Measurements from ENCODE around the gene RBM19.
"Not testable (repeated sequence)": the region's sequence is repeated elsewhere in the genome, so short reads cannot be mapped to it uniquely, and the experiment has no call there.

RBM19 gene

DNA sequence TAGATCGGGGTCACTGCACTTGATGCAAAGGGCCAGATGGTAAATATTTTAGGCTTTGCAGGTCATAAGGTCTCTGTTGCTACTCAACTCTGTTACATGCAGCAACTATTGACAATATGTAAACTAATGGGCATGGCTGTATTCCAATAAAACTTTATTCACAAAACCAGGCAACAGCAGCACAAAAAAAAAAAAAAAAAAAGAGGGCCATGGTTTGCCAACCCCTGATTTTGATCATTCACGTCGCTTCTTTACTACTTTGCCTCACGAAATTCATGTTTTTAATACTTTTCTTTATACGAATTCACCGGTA is 152.9 kb downstream of the RBM19 start:
- Histone ChIP-seq H3K27me3 (ENCODE audit: insufficient read depth, low read length) (no peaks in the 10 kb centered on the region), H3K36me3 (ENCODE audit: insufficient read depth, low read depth, low read length) (no peaks in the 10 kb centered on the region), H3K27ac (ENCODE audit: low read length) (no peak overlapping the region), H3K9ac (ENCODE audit: low read depth, low read length) (no peak overlapping the region), H3K9me3 (ENCODE audit: insufficient read depth, low read depth, low read length) (no peaks in the 10 kb centered on the region), H3K4me3 (ENCODE audit: low read length) (no peak overlapping the region), H3K4me1 (ENCODE audit: insufficient read depth, low read length) (no peaks in the 10 kb centered on the region)

DNA sequence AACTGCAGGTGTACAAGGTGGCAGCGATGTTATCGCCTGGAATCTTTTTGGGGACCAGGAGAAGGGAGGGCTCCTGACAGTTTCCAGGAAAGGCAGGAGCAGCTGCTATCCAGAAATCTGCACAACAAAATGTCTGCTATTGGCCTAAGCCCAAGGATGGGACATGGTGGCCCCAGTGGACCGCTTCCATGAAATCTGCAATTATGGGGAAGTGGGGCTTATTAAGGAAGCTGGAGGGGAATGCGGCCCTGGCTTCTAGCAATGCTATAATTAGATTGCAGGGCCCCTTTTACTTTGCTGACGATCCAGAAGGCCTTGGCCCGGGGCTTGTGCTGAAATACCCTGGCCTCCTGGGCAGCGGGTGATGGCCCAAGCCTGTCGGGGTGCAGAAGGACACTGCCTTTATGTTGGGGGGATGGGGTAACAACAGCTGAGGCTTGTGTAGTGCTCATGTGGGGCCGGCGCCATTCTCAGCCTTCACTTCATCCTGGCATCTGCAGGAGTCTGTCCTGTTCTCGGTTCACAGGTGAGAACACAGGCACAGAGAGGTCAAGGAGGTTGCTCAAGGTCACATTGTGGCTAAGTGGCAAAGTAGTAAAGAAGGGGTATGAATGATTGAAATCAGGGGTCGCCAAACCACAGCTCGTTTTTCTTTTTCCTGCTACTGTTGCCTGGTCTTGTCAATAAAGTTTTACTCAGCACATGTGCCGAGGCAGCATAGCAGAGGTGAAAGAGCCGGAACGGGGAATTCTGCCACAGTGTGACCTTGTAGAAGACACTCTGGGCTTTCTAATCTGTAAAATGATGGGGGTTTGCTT is 153.5 kb downstream of the RBM19 start:
- Histone ChIP-seq H3K27ac (ENCODE audit: low read length) (no peak overlapping the region), H3K9ac (ENCODE audit: low read depth, low read length) (no peak overlapping the region), H3K4me3 (ENCODE audit: low read length) (no peak overlapping the region), H3K36me3 (ENCODE audit: insufficient read depth, low read depth, low read length) (no peaks in the 10 kb centered on the region), H3K27me3 (ENCODE audit: insufficient read depth, low read length) (no peaks in the 10 kb centered on the region), H3K9me3 (ENCODE audit: insufficient read depth, low read depth, low read length) (no peaks in the 10 kb centered on the region), H3K4me1 (ENCODE audit: insufficient read depth, low read length) (no peaks in the 10 kb centered on the region)

DNA sequence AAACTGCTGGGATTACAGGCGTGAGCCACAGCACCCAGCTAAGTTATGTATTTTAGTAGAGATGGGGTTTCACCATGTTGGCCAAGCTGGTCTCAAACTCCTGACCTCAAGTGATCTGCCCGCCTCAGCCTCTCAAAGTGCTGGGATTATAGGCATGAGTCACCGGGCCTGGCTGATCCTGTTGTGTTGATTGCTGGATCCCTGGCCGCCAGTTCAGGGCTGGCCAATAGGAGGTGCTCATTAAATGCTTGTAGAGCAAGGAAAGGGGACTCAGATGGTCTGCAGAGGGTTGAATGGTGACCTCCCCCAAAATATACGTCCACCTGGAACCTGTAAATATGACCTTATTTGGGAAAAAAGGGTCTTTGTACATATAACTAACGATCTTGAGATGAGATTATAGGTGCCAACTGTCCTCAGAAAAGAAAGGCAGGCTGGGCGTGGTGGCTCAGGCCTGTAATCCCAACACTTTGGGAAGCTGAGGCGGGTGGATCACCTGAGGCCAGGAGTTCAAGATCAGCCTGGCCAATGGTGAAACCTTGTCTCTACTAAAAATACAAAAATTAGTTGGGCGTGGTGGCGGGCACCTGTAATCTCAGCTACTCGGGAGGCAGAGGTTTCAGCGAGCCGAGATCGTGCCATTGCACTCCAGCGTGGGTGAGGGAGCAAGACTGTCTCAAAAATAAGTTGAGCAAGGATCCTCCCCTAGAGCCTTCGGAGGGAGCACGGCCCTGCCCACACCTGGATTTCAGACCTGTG is 156.5 kb downstream of the RBM19 start:
- H3K36me3 ChIP-seq (ENCODE audit: insufficient read depth, low read depth, low read length); H3K9me3 ChIP-seq (ENCODE audit: insufficient read depth, low read depth, low read length); H3K9ac ChIP-seq (ENCODE audit: low read depth, low read length); H3K27me3 ChIP-seq (ENCODE audit: insufficient read depth, low read length); H3K27ac ChIP-seq (ENCODE audit: low read length); H3K4me1 ChIP-seq (ENCODE audit: insufficient read depth, low read length); H3K4me3 ChIP-seq (ENCODE audit: low read length): not testable (repeated sequence)

DNA sequence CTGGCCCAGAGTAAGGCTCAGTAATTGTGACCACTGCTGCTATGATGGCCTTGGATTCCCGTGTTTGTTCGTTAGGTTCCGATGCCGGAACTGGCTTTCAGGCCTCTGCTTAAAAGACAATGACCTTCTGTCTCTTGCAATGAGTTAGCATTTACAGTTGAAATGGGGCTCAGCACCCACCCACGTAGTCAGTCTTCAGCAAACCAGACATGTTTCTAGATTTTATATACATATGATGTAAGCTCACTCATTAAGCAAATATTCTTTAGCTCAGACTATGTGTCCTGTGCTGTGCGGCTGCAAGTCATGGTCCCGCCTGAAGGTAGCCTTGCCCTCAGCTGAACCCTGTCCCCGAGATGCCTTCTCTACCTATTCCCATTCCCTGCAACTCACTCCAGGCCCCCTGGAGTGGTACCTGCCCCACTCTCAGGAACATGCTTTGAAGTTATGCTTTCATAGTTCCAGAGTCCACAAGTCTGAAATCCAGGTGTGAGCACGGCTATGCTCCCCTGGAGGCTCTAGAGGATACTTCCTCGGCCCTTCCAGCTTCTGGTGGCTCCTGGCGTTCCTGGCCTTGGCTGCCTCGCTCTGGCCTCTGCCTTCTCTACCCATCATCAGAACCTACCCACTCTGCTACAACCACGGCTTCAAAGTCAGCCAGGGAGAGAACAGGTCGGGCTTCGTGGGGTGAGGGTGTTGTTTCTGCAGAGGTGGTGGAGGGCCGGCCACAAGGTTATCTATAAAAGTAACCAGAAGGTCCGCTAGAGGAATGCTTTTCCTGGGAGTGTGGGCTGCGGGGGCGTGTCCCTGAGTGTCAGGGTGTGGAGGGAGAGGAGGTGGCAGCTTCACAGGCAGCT is 157.8 kb downstream of the RBM19 start:
- H3K9ac ChIP-seq (ENCODE audit: low read depth, low read length): no peak overlapping the region
- H3K4me3 ChIP-seq (ENCODE audit: low read length): no peak overlapping the region
- no peak overlapping the region for H3K27ac ChIP-seq (ENCODE audit: low read length)
- H3K27me3 ChIP-seq (ENCODE audit: insufficient read depth, low read length): no peaks in the 10 kb centered on the region
- no peaks in the 10 kb centered on the region for H3K36me3 ChIP-seq (ENCODE audit: insufficient read depth, low read depth, low read length)
- H3K4me1 ChIP-seq (ENCODE audit: insufficient read depth, low read length): no peaks in the 10 kb centered on the region
- no peaks in the 10 kb centered on the region for H3K9me3 ChIP-seq (ENCODE audit: insufficient read depth, low read depth, low read length)

DNA sequence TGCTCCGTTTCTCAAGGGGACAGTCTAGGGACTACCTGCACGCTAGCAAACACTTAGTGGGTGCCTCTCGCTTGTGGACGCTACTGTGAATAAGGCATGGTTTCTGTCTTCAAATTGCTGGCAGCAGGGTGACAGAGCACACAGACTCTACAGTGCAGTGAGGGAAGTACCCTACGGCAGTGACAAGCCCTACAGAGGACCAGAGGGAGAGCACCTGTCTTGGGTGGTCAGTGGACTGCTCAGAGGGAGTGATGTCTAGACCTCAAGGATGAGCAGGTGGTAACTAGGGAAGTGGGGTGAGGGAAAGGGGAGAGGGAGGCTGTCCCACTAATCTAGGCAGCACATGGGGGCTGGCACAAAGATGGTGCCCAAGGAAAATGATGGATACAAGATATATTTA is 160.5 kb downstream of the RBM19 start:
- no peak overlapping the region for H3K27ac ChIP-seq (ENCODE audit: low read length)
- no peaks in the 10 kb centered on the region for H3K4me1 ChIP-seq (ENCODE audit: insufficient read depth, low read length)
- no peaks in the 10 kb centered on the region for H3K9me3 ChIP-seq (ENCODE audit: insufficient read depth, low read depth, low read length)
- H3K27me3 ChIP-seq (ENCODE audit: insufficient read depth, low read length): no peaks in the 10 kb centered on the region
- H3K9ac ChIP-seq (ENCODE audit: low read depth, low read length): no peak overlapping the region
- H3K4me3 ChIP-seq (ENCODE audit: low read length): no peak overlapping the region
- no peaks in the 10 kb centered on the region for H3K36me3 ChIP-seq (ENCODE audit: insufficient read depth, low read depth, low read length)

DNA sequence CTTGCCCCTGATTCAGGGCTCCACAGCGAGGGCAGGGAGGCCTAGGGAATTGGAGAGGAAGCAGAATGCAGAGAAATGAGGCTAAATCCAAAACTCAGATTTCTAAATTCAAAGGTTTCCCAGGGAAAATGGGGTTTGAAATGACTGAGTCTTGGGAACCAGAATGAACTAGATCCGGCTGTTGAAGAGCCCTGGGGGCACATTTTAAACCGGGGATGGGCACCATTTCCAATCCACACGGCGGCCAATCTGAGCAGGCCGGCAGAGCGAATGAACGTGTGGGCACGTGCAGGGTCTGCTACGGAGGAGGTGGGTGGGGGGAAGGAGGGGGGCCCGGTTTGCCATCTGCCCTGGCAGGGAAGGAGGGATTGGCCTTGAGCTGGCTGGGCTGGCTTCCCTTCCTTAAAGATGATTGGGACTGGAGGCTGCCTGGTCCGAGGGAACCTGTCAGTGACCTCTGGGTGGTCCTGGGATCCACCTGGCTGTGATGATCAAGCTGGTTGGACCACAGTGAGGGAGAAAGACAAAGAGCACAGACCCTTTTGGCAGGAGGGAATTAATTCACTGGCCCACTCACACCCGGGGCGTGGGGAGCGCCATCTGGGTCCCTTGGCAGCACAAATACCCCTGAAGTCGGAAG is 161.0 kb downstream of the RBM19 start:
- H3K4me1 ChIP-seq (ENCODE audit: insufficient read depth, low read length): no peaks in the 10 kb centered on the region
- H3K36me3 ChIP-seq (ENCODE audit: insufficient read depth, low read depth, low read length): no peaks in the 10 kb centered on the region
- H3K27me3 ChIP-seq (ENCODE audit: insufficient read depth, low read length): no peaks in the 10 kb centered on the region
- no peak overlapping the region for H3K27ac ChIP-seq (ENCODE audit: low read length)
- H3K9ac ChIP-seq (ENCODE audit: low read depth, low read length): no peak overlapping the region
- H3K9me3 ChIP-seq (ENCODE audit: insufficient read depth, low read depth, low read length): no peaks in the 10 kb centered on the region
- no peak overlapping the region for H3K4me3 ChIP-seq (ENCODE audit: low read length)

DNA sequence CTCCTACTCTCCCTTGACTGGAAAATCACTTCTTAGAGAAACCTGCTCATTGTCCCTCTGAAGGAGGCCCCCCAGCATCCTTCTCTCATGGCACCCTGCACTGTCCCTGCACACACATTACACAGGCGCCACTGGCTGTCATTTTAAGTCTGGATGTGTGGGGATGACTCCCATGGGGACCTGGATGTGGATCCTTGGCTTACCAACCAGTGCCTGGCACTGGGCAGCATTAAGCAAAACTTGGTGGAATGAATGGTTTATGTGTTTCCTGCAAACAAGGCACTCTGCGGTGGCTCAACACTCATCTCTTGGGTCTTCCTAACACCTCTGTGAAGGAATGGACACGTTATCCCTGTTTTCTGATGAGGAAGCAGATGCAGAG is 162.4 kb downstream of the RBM19 start:
- Histone ChIP-seq H3K36me3 (ENCODE audit: insufficient read depth, low read depth, low read length) (no peaks in the 10 kb centered on the region), H3K27me3 (ENCODE audit: insufficient read depth, low read length) (no peaks in the 10 kb centered on the region), H3K4me1 (ENCODE audit: insufficient read depth, low read length) (no peaks in the 10 kb centered on the region), H3K9me3 (ENCODE audit: insufficient read depth, low read depth, low read length) (no peaks in the 10 kb centered on the region), H3K4me3 (ENCODE audit: low read length) (no peak overlapping the region), H3K9ac (ENCODE audit: low read depth, low read length) (no peak overlapping the region), H3K27ac (ENCODE audit: low read length) (no peak overlapping the region)

DNA sequence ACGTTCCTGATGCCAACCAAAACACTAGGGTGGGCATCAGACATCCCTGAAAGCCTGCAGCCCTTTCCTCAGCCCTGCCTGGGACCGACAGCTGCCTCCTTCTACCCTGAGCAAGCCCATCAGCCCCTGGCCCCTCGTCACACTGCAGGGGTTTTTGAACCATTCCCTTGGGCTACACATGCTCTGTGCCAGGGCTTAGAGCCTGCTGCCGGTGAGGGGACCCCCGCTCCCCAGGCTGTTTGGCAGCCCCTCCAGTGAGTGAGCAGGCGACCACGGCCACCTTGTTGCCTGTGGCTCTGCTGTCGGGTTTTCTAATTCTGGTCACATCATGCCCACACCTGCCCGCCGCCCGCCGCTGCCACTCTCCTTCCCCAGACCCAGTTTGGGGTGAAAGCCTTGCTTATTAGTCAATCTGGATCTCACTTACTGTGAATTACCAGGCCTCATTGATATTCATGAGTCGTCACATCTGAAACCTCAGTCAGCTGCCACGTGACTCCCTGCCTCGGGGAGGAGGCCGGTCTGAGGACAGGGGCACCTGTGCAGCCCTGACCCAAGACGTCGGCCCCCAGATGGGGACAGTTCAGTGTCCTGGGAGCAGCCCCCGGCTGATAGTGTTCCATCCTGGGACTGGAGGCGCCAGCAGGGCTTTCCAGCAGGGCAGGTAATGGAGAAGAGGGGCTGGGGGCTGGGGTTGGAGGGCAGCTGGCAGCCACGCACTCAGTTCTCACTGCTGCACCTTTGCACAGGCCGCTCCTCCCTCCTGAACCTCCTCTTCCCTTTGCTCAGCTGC is 163.0 kb downstream of the RBM19 start:
- Histone ChIP-seq H3K27ac (ENCODE audit: low read length) (no peak overlapping the region), H3K36me3 (ENCODE audit: insufficient read depth, low read depth, low read length) (no peaks in the 10 kb centered on the region)

DNA sequence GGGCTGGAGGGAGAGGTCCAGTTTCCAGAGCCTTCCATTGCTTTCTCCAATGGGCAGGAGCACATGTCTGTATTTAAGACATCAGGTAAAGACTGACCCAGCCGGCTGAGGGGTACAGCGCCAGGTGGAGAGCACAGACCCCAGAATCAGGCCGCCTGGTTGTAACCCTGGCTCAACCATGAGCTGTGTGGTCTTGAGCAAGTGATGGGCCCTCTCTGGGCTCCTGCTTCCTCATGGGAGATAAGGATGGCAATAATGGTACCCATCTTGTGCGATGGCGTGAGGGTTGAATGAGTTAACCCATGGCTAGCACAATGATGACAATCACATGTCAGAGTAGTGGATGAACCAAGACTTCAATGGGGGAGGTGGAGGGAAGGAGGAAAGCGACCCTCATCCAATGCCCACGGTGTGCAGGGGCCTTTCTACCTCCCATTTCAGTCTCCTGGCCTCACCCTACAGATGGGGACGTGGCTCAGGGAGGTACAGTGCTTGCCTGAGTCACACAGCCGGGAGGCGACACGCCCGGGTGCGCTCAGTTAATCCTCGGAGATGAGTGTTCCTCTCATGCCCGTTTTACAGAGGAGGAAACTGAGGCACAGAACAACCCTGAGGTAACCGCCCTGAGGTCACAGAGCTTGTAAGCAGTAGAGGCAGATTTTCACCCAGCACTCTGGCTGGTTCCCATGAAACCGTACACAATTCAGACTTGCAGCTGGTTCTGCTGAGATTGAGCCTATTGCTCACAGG is 163.9 kb downstream of the RBM19 start:
- H3K36me3 ChIP-seq (ENCODE audit: insufficient read depth, low read depth, low read length): no peaks in the 10 kb centered on the region
- H3K27me3 ChIP-seq (ENCODE audit: insufficient read depth, low read length): no peaks in the 10 kb centered on the region

More for the DNA sequence above, 163.0 kb downstream of the RBM19 start:
- no peak overlapping the region; the same call in 1 of the 2 replicates for H3K9ac ChIP-seq (ENCODE audit: low read depth, low read length)
- H3K4me1 ChIP-seq (ENCODE audit: insufficient read depth, low read length): no peaks in the 10 kb centered on the region
- no peaks in the 10 kb centered on the region for H3K27me3 ChIP-seq (ENCODE audit: insufficient read depth, low read length)
- no peak overlapping the region for H3K4me3 ChIP-seq (ENCODE audit: low read length)
- no peaks in the 10 kb centered on the region for H3K9me3 ChIP-seq (ENCODE audit: insufficient read depth, low read depth, low read length)

DNA sequence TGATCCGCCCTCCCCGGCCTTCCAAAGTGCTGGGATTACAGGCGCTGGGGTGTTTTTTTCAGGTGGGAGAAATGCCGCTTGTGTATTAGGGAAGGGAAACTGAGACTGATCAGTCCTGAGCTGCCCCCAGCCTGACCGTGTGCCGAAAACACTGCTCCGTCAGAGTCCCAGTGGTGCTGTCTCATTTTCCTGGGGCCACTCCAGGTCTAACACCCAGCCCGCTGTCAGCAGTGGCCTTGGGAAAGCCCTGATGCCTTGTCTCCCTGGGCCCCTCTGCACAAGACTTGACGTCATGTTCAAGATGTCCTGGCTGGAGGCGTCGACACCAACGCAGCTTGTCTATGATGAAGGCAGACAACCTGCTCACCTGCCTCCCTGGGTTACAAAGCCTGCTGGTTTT is 165.9 kb downstream of the RBM19 start:
- Histone ChIP-seq H3K27me3 (ENCODE audit: insufficient read depth, low read length) (no peaks in the 10 kb centered on the region), H3K27ac (ENCODE audit: low read length) (no peak overlapping the region), H3K4me3 (ENCODE audit: low read length) (no peak overlapping the region), H3K9me3 (ENCODE audit: insufficient read depth, low read depth, low read length) (no peaks in the 10 kb centered on the region), H3K9ac (ENCODE audit: low read depth, low read length) (no peak overlapping the region), H3K4me1 (ENCODE audit: insufficient read depth, low read length) (no peaks in the 10 kb centered on the region), H3K36me3 (ENCODE audit: insufficient read depth, low read depth, low read length) (no peaks in the 10 kb centered on the region)

More for the DNA sequence above, 163.9 kb downstream of the RBM19 start:
- Histone ChIP-seq H3K4me1 (ENCODE audit: insufficient read depth, low read length) (no peaks in the 10 kb centered on the region), H3K9ac (ENCODE audit: low read depth, low read length) (no peak overlapping the region; the same call in 1 of the 2 replicates), H3K4me3 (ENCODE audit: low read length) (no peak overlapping the region), H3K9me3 (ENCODE audit: insufficient read depth, low read depth, low read length) (no peaks in the 10 kb centered on the region), H3K27ac (ENCODE audit: low read length) (no peak overlapping the region)
